Activated naive CD8-positive, alpha-beta T cell treated with anti-CD3 and anti-CD28 coated beads, Interleukin-2, amount 10 ng/mL, durations not matched to agents 7 days and 5 days (primary cell): ENCODE data around the gene MACROD2. TPM values are rescaled to one million over a fixed set of nuclear protein-coding genes. Genes with fewer than 3 reads are reported as not detected.

ENCODE experiments used
- ATAC-seq: fragments of 150-1000 bp; cut with Tn5 transposase; one replicate; pipeline ENCODE4 v1.10.0; 2021; ENCODE audit warnings: low read depth, moderate library complexity
- POLR2A ChIA-PET: fragments of 350-600 bp; sonication (Branson Sonifier 250); formaldehyde crosslinking; loops from one replicate; lab custom pipeline; 2021; ENCODE audit warnings: antibody characterized with exemption; lab: Charles Lee
- DNase-seq: peaks from one replicate; pipeline ENCODE4 v3.0.0; 2021
- H3K27ac Mint-ChIP-seq: one replicate; pipeline ENCODE4 v1.8.0; 2022; ENCODE audit warnings: mild to moderate bottlenecking, mixed read lengths
- H3K27me3 Mint-ChIP-seq: one replicate; pipeline ENCODE4 v1.8.0; 2022; ENCODE audit warnings: mild to moderate bottlenecking, moderate library complexity, mixed read lengths
- H3K36me3 Mint-ChIP-seq: one replicate; pipeline ENCODE4 v1.8.0; 2021; ENCODE audit warnings: mild to moderate bottlenecking, mixed read lengths
- H3K4me1 Mint-ChIP-seq: one replicate; pipeline ENCODE4 v1.8.0; 2021; ENCODE audit warnings: mixed read lengths
- H3K4me3 Mint-ChIP-seq: one replicate; pipeline ENCODE4 v1.8.0; 2022; ENCODE audit warnings: mild to moderate bottlenecking, moderate library complexity, mixed read lengths
- H3K9me3 Mint-ChIP-seq: one replicate; pipeline ENCODE4 v1.8.0; 2021; ENCODE audit warnings: mixed read lengths
- total RNA-seq, 2 experiments: library from RNA; stranded (reverse); gene quantifications; one replicate each; pipeline ENCODE4 v1.2.3, GENCODE V29; 2021

Gene MACROD2
- total RNA-seq, 2 experiments from 2014 or later, result not detected

- peaks cover 1% of the 10 kb centered on the region for H3K9me3 Mint-ChIP-seq
- no peak for DNase-seq
- no peak overlapping the region for H3K4me3 Mint-ChIP-seq
- no peak for ATAC-seq
- POLR2A ChIA-PET, result no interaction called here
- no peaks in the 10 kb centered on the region for H3K36me3 Mint-ChIP-seq
- H3K27me3 Mint-ChIP-seq, result no peaks in the 10 kb centered on the region
- no peak overlapping the region for H3K27ac Mint-ChIP-seq
- no peaks in the 10 kb centered on the region for H3K4me1 Mint-ChIP-seq
These were observed 676.8 kb downstream of the MACROD2 start for GRCh38 chr20:14672066-14672465.

GRCh38 chr20:14673164-14673563 is 677.8 kb downstream of the MACROD2 start:
- H3K27ac Mint-ChIP-seq, result no peak overlapping the region
- ATAC-seq (no peak), DNase-seq (no peak)
- no peaks in the 10 kb centered on the region for H3K36me3 Mint-ChIP-seq
- no peak overlapping the region for H3K4me3 Mint-ChIP-seq
- POLR2A ChIA-PET, result no interaction called here
- H3K27me3 Mint-ChIP-seq, result no peaks in the 10 kb centered on the region
- no peaks in the 10 kb centered on the region for H3K4me1 Mint-ChIP-seq
- peaks cover 1% of the 10 kb centered on the region for H3K9me3 Mint-ChIP-seq

- no peaks in the 10 kb centered on the region for H3K4me1 Mint-ChIP-seq
These were observed 682.1 kb downstream of the MACROD2 start for GRCh38 chr20:14677455-14677854.

GRCh38 chr20:14685183-14685582 is 689.9 kb downstream of the MACROD2 start:
- Mint-ChIP-seq H3K36me3 (no peaks in the 10 kb centered on the region), H3K27ac (no peak overlapping the region), H3K4me3 (no peak overlapping the region), H3K4me1 (no peaks in the 10 kb centered on the region), H3K27me3 (no peaks in the 10 kb centered on the region), H3K9me3 (no peaks in the 10 kb centered on the region)
- ATAC-seq (no peak), DNase-seq (no peak)
- POLR2A ChIA-PET, result no interaction called here

More at GRCh38 chr20:14677455-14677854, 682.1 kb downstream of the MACROD2 start:
- no peaks in the 10 kb centered on the region for H3K27me3 Mint-ChIP-seq
- POLR2A ChIA-PET, result no interaction called here
- H3K27ac Mint-ChIP-seq, result no peak overlapping the region
- DNase-seq (no peak), ATAC-seq (no peak)
- peaks cover 1% of the 10 kb centered on the region for H3K9me3 Mint-ChIP-seq
- no peak overlapping the region for H3K4me3 Mint-ChIP-seq
- H3K36me3 Mint-ChIP-seq, result no peaks in the 10 kb centered on the region

- Mint-ChIP-seq H3K27ac (no peak overlapping the region), H3K36me3 (no peaks in the 10 kb centered on the region), H3K9me3 (no peaks in the 10 kb centered on the region), H3K4me1 (no peaks in the 10 kb centered on the region), H3K27me3 (no peaks in the 10 kb centered on the region), H3K4me3 (no peak overlapping the region)
- ATAC-seq, result no peak
- POLR2A ChIA-PET, result no interaction called here
- no peak for DNase-seq
These were observed 692.0 kb downstream of the MACROD2 start for GRCh38 chr20:14687313-14687712.

GRCh38 chr20:14688005-14688404 is 692.7 kb downstream of the MACROD2 start:
- DNase-seq, result no peak
- H3K4me3 Mint-ChIP-seq, result no peak overlapping the region
- ATAC-seq, result no peak
- H3K36me3 Mint-ChIP-seq, result no peaks in the 10 kb centered on the region
- POLR2A ChIA-PET, result no interaction called here
- H3K9me3 Mint-ChIP-seq, result no peaks in the 10 kb centered on the region
- no peaks in the 10 kb centered on the region for H3K4me1 Mint-ChIP-seq
- no peak overlapping the region for H3K27ac Mint-ChIP-seq
- H3K27me3 Mint-ChIP-seq, result no peaks in the 10 kb centered on the region

- POLR2A ChIA-PET, result no interaction called here
- Mint-ChIP-seq H3K27me3 (no peaks in the 10 kb centered on the region), H3K4me1 (no peaks in the 10 kb centered on the region), H3K9me3 (no peaks in the 10 kb centered on the region), H3K4me3 (no peak overlapping the region), H3K27ac (no peak overlapping the region), H3K36me3 (no peaks in the 10 kb centered on the region)
- no peak for DNase-seq
- ATAC-seq, result no peak
These were observed 696.7 kb downstream of the MACROD2 start for GRCh38 chr20:14691994-14692393.

- Mint-ChIP-seq H3K4me1 (no peaks in the 10 kb centered on the region), H3K27ac (no peak overlapping the region), H3K4me3 (no peak overlapping the region), H3K36me3 (no peaks in the 10 kb centered on the region), H3K9me3 (no peaks in the 10 kb centered on the region), H3K27me3 (no peaks in the 10 kb centered on the region)
- POLR2A ChIA-PET, result no interaction called here
- no peak for DNase-seq
- ATAC-seq, result no peak
These were observed 701.2 kb downstream of the MACROD2 start for GRCh38 chr20:14696478-14696877.

- ATAC-seq (no peak), DNase-seq (no peak)
- H3K9me3 Mint-ChIP-seq, result no peaks in the 10 kb centered on the region
- no peak overlapping the region for H3K27ac Mint-ChIP-seq
- POLR2A ChIA-PET, result no interaction called here
- no peak overlapping the region for H3K4me3 Mint-ChIP-seq
- H3K4me1 Mint-ChIP-seq, result no peaks in the 10 kb centered on the region
- H3K27me3 Mint-ChIP-seq, result no peaks in the 10 kb centered on the region
- no peaks in the 10 kb centered on the region for H3K36me3 Mint-ChIP-seq
These were observed 701.6 kb downstream of the MACROD2 start for GRCh38 chr20:14696937-14697336.

- POLR2A ChIA-PET, result no interaction called here
- no peaks in the 10 kb centered on the region for H3K36me3 Mint-ChIP-seq
- H3K9me3 Mint-ChIP-seq, result no peaks in the 10 kb centered on the region
- H3K27ac Mint-ChIP-seq, result no peak overlapping the region
- H3K27me3 Mint-ChIP-seq, result no peaks in the 10 kb centered on the region
- ATAC-seq (no peak), DNase-seq (no peak)
- no peak overlapping the region for H3K4me3 Mint-ChIP-seq
- H3K4me1 Mint-ChIP-seq, result no peaks in the 10 kb centered on the region
These were observed 702.8 kb downstream of the MACROD2 start for GRCh38 chr20:14698125-14698524.

GRCh38 chr20:14698605-14699373 is 703.5 kb downstream of the MACROD2 start:
- no peaks in the 10 kb centered on the region for H3K9me3 Mint-ChIP-seq
- ATAC-seq (no peak), DNase-seq (no peak)
- no peaks in the 10 kb centered on the region for H3K36me3 Mint-ChIP-seq
- no peaks in the 10 kb centered on the region for H3K4me1 Mint-ChIP-seq
- H3K27me3 Mint-ChIP-seq, result no peaks in the 10 kb centered on the region
- no peak overlapping the region for H3K4me3 Mint-ChIP-seq
- H3K27ac Mint-ChIP-seq, result no peak overlapping the region
- POLR2A ChIA-PET, result no interaction called here

GRCh38 chr20:14700639-14700960 is 705.3 kb downstream of the MACROD2 start:
- Mint-ChIP-seq H3K9me3 (no peaks in the 10 kb centered on the region), H3K4me3 (no peak overlapping the region), H3K36me3 (no peaks in the 10 kb centered on the region), H3K27me3 (no peaks in the 10 kb centered on the region), H3K27ac (no peak overlapping the region), H3K4me1 (no peaks in the 10 kb centered on the region)
- ATAC-seq (no peak), DNase-seq (no peak)
- POLR2A ChIA-PET, result no interaction called here

GRCh38 chr20:14701326-14701725 is 706.0 kb downstream of the MACROD2 start:
- POLR2A ChIA-PET, result no interaction called here
- H3K9me3 Mint-ChIP-seq, result no peaks in the 10 kb centered on the region
- H3K4me1 Mint-ChIP-seq, result no peaks in the 10 kb centered on the region
- H3K4me3 Mint-ChIP-seq, result no peak overlapping the region
- DNase-seq (no peak), ATAC-seq (no peak)
- H3K36me3 Mint-ChIP-seq, result no peaks in the 10 kb centered on the region
- H3K27me3 Mint-ChIP-seq, result no peaks in the 10 kb centered on the region
- no peak overlapping the region for H3K27ac Mint-ChIP-seq

- no peaks in the 10 kb centered on the region for H3K4me1 Mint-ChIP-seq
- H3K9me3 Mint-ChIP-seq, result no peaks in the 10 kb centered on the region
- H3K36me3 Mint-ChIP-seq, result no peaks in the 10 kb centered on the region
- DNase-seq, result no peak
- no peak for ATAC-seq
- POLR2A ChIA-PET, result no interaction called here
- no peak overlapping the region for H3K27ac Mint-ChIP-seq
- H3K27me3 Mint-ChIP-seq, result no peaks in the 10 kb centered on the region
- H3K4me3 Mint-ChIP-seq, result no peak overlapping the region
These were observed 711.2 kb downstream of the MACROD2 start for GRCh38 chr20:14706555-14706954.
